Naive thymus-derived CD8-positive, alpha-beta T cell (primary cell): ENCODE data around the gene SLC28A2. TPM values are rescaled to one million over a fixed set of nuclear protein-coding genes. Genes with fewer than 3 reads are reported as not detected.
A peak's percentile ranks its signal among the peaks of the same experiment; 100 is the strongest.

Experiments used
- ATAC-seq, 2 donors: fragments of 150-1000 bp; cut with Tn5 transposase in 1 of 2; sonication (Bioruptor Pico), chemical (Tn5 transposase) in 1 of 2; 1 replicate in 1 of 2; 2 replicates in 1 of 2; pipeline ENCODE4 v1.10.0; 2021; ENCODE audit warnings: mild to moderate bottlenecking in 2 of 2, moderate library complexity in 2 of 2
- POLR2A ChIA-PET: fragments of 350-600 bp; sonication (Branson Sonifier 250); formaldehyde crosslinking; loops from one replicate; lab custom pipeline; 2021; ENCODE audit warnings: antibody characterized with exemption; lab: Charles Lee
- DNase-seq, 10 donors: peaks; one replicate each; pipeline versions ENCODE4 v3.0.0 to v3.0.0-alpha.2; 2020 to 2022
- H3K27ac Mint-ChIP-seq, 10 donors: one replicate each; pipeline ENCODE4 v1.8.0; 2020 to 2022; ENCODE audit warnings: mild to moderate bottlenecking in 10 of 10, mixed read lengths in 10 of 10, moderate library complexity in 4 of 10, inconsistent platforms in 1 of 10
- H3K27me3 Mint-ChIP-seq, 5 donors: one replicate each; pipeline ENCODE4 v1.8.0; 2021 to 2022; ENCODE audit warnings: mixed read lengths in 5 of 5
- H3K36me3 Mint-ChIP-seq, 3 donors: one replicate each; pipeline ENCODE4 v1.8.0; 2020 to 2022; ENCODE audit warnings: mixed read lengths in 3 of 3, mild to moderate bottlenecking in 2 of 3, inconsistent platforms in 1 of 3
- H3K4me1 Mint-ChIP-seq, 4 donors: one replicate each; pipeline ENCODE4 v1.8.0; 2021 to 2022; ENCODE audit warnings: mixed read lengths in 4 of 4
- H3K4me3 Mint-ChIP-seq, 10 donors: one replicate each; pipeline ENCODE4 v1.8.0; 2020 to 2022; ENCODE audit warnings: mild to moderate bottlenecking in 10 of 10, mixed read lengths in 10 of 10, moderate library complexity in 6 of 10, inconsistent platforms in 1 of 10
- H3K9me3 Mint-ChIP-seq, 9 donors: one replicate each; pipeline ENCODE4 v1.8.0; 2020 to 2022; ENCODE audit warnings: mixed read lengths in 9 of 9, mild to moderate bottlenecking in 3 of 9, inconsistent platforms in 1 of 9, moderate library complexity in 1 of 9
- polyA plus RNA-seq, 3 donors: library from polyadenylated mRNA; unstranded; fragments of 300-500 nt; fragmentation: Illumina TruSeq; gene quantifications; one replicate each; pipeline ENCODE4 v1.2.3, GENCODE V29; 2021
- total RNA-seq, 8 experiments: library from RNA in 2 of 8; stranded (reverse) in 2 of 8; gene quantifications; one replicate each; pipeline ENCODE4 v1.2.3 and lab custom pipeline; 2021 to 2026

The SLC28A2 gene
- total RNA-seq: not detected
- not detected for polyA plus RNA-seq
- total RNA-seq (lab: John Stamatoyannopoulos, UW): 0 to 0.09 (median 0) reads per million in 6 experiments

GRCh38 chr15:45251888-45252287, at the start of gene SLC28A2:
Gene SLC28A2 (plus strand): TSS chr15:45252234. CDS start chr15:45253216, 982 bp downstream.
- Mint-ChIP-seq H3K27me3 (peaks cover 0 to 3% (median 0%) of the 10 kb centered on the region in 5 donors), H3K4me1 (no peaks in the 10 kb centered on the region), H3K36me3 (peaks cover 0 to 23% (median 6%) of the 10 kb centered on the region in 3 donors), H3K9me3 (peaks cover 0 to 16% (median 9%) of the 10 kb centered on the region in 9 donors), H3K4me3 (no peak within 1 kb of the TSS), H3K27ac (no peak within 1 kb of the TSS)
- DNase-seq (no peak), ATAC-seq (no peak)
- POLR2A ChIA-PET: no interaction called here

DNA sequence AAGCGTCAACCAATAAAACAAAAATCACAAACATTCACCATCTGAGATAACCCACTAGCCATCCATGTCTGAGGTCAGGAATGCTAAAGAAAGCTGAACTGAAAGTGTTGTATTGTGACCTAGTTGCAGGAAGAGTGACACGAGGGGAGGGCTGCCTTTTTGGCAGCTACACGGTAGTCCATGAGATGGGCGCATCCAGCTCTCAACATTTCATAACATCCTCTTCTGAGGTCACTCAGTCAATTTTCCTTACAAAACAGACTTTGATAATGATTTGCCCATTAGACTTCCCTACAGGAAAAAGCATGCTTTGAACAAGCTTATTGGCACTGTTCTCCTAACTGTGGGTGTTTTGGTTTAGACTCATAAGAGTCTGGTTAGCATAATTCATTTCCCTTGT, 48.9 kb upstream of the SLC28A2 start:
- Mint-ChIP-seq H3K36me3 (no peaks in the 10 kb centered on the region), H3K4me3 (no peak overlapping the region), H3K27me3 (peaks cover 3 to 19% (median 7%) of the 10 kb centered on the region in 5 donors), H3K4me1 (peaks cover 8 to 18% (median 15%) of the 10 kb centered on the region in 4 donors), H3K27ac (peak overlapping the region in 1 of 10 donors; percentile 7), H3K9me3 (peaks cover 0 to 5% (median 0%) of the 10 kb centered on the region in 9 donors)
- no peak for DNase-seq
- POLR2A ChIA-PET: interaction anchor here (0.7 to 1.1 kb wide), 3 partner anchors 40 to 199 kb away, joined by 3 to 5 read pairs (median 4); a partner anchor contains a TSS
- ATAC-seq: no peak

DNA sequence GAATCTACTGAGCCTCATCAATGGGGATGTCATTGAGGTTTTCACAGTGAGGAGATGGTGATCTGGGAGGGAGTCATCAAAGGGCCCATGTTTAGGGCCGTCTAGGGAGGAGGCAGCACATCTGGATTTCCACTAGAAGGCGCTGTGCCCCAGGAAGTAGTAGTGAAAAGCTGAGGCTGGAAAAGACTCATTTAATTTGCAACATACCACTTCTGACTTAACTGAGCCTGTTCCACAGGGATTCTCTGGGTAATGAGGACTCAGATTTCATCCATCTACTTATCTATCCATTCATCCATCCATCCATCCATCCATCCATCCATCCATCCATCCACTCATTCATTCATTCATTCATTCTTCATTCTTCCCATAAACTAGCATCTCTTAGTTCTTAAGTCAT, 46.8 kb upstream of the SLC28A2 start:
- peaks cover 5 to 23% (median 11%) of the 10 kb centered on the region in 5 donors for H3K27me3 Mint-ChIP-seq
- H3K4me3 Mint-ChIP-seq: no peak overlapping the region
- ATAC-seq: no peak
- H3K4me1 Mint-ChIP-seq: peaks cover 3 to 8% (median 4%) of the 10 kb centered on the region in 4 donors
- H3K27ac Mint-ChIP-seq: peak overlapping the region in 2 of 10 donors; percentile 40 to 86
- peak in 9 of 10 donors; percentile 29 to 72 (median 47) for DNase-seq
- H3K9me3 Mint-ChIP-seq: no peaks in the 10 kb centered on the region
- no peaks in the 10 kb centered on the region for H3K36me3 Mint-ChIP-seq
- POLR2A ChIA-PET: interaction anchor here (1.3 kb wide), 1 partner anchor 17 kb away, joined by 4 read pairs; the partner anchor contains the start of gene SHF

GRCh38 chr15:45212493-45212892, 39.5 kb upstream of the SLC28A2 start:
- no peak for ATAC-seq
- Mint-ChIP-seq H3K36me3 (no peaks in the 10 kb centered on the region), H3K27ac (no peak overlapping the region), H3K27me3 (peaks cover 2 to 11% (median 6%) of the 10 kb centered on the region in 5 donors), H3K4me3 (no peak overlapping the region), H3K4me1 (no peaks in the 10 kb centered on the region), H3K9me3 (no peaks in the 10 kb centered on the region)
- no peak for DNase-seq
- POLR2A ChIA-PET: interaction anchor here (1.2 to 2.7 kb wide), 2 partner anchors 11 to 67 kb away, joined by 3 to 7 read pairs; no protein-coding TSS in a partner anchor

DNA sequence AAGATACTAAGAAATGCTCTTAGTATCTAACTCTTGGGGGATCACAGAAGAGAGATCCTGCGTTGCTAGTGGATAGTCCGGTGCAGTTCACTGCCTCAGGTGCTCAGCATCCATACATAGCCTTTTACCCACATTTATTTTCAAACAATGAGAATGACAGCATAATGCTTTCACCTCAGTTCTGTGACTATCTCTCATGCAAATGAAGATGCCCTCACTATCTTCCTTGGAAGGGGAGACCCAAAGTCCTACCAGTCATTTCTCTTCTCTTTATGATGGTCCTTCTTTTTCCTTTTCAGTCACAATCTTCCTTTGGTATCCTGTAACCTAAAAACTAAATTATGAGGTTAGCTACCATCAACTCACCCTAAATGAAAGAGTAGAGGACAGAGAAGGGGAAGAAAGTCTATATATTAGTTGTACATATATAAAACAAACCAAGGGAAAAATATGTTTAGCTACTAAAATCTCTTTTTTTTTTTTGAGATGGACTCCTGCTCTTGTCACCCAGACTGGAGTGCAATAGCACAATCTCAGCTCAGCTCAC, 30.9 kb upstream of the SLC28A2 start:
- H3K4me3 Mint-ChIP-seq: no peak overlapping the region
- H3K27me3 Mint-ChIP-seq: peaks cover 16 to 43% (median 19%) of the 10 kb centered on the region in 5 donors
- ATAC-seq: no peak
- POLR2A ChIA-PET: no interaction called here
- H3K4me1 Mint-ChIP-seq: peaks cover 0 to 1% (median 0%) of the 10 kb centered on the region in 4 donors
- no peak for DNase-seq
- peaks cover 0 to 1% (median 0%) of the 10 kb centered on the region in 3 donors for H3K36me3 Mint-ChIP-seq
- no peak overlapping the region for H3K27ac Mint-ChIP-seq
- no peaks in the 10 kb centered on the region for H3K9me3 Mint-ChIP-seq

DNA sequence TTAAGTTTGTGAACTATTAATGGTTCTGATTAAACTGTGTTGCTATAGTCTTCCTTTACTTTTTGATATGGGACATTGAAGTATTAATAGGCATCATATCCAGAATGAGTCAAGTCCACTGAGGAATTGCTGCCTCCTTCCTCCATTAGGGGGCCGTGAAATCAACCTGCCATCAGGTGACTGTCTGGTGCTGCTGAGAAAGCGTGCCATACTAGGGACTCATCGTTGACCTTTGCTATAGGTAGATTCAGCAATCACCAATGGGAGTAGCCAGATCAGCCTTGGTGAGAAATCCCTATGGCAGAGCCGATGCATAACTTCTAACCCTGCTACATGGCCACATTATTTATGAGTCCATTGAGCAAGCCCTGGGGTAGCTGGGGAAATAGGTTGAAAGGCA, 30.1 kb upstream of the SLC28A2 start:
- Mint-ChIP-seq H3K9me3 (no peaks in the 10 kb centered on the region), H3K36me3 (peaks cover 0 to 1% (median 0%) of the 10 kb centered on the region in 3 donors), H3K27me3 (peaks cover 17 to 43% (median 19%) of the 10 kb centered on the region in 5 donors), H3K4me3 (no peak overlapping the region), H3K4me1 (peaks cover 0 to 1% (median 0%) of the 10 kb centered on the region in 4 donors), H3K27ac (no peak overlapping the region)
- POLR2A ChIA-PET: interaction anchor here (1.6 kb wide), 1 partner anchor 22 kb away, joined by 4 read pairs; no protein-coding TSS in a partner anchor
- ATAC-seq (no peak), DNase-seq (no peak)

DNA sequence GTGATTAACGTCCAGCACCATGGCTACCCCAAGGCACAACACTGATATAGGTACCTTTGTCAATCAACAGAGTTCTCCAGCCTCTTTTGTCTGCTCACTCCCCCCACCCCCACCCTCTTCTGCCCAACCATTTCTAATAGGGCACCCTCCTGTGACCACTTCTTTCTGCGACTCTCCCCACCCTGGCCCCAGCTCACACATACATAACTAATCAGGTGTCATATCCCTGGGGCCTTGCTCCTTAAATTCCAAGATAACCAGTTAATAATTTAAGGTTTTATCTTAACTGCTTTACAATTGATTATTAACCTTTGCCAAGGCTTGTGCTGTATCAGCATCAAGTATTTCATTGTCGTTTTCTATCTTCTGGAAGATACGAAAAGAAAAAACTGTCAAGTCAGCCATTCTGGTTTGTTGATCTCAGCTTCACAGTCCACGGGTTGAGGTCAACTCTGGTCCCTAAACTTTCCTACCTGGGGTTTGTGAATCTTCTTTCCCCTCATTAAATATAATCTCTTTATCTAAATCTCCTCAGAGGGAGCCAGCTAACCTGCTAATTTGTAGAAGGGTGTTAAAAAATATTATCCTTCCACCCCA, 27.3 kb upstream of the SLC28A2 start:
- Mint-ChIP-seq H3K4me1 (peaks cover 0 to 1% (median 0%) of the 10 kb centered on the region in 4 donors), H3K27me3 (peaks cover 17 to 43% (median 18%) of the 10 kb centered on the region in 5 donors), H3K4me3 (no peak overlapping the region), H3K27ac (no peak overlapping the region), H3K9me3 (no peaks in the 10 kb centered on the region), H3K36me3 (peaks cover 0 to 1% (median 0%) of the 10 kb centered on the region in 3 donors)
- POLR2A ChIA-PET: no interaction called here
- DNase-seq: no peak
- no peak for ATAC-seq

GRCh38 chr15:45225506-45226273, 26.3 kb upstream of the SLC28A2 start:
- no peak overlapping the region for H3K4me3 Mint-ChIP-seq
- DNase-seq (no peak), ATAC-seq (no peak)
- no peak overlapping the region for H3K27ac Mint-ChIP-seq
- H3K27me3 Mint-ChIP-seq: peaks cover 15 to 42% (median 17%) of the 10 kb centered on the region in 5 donors
- peaks cover 0 to 1% (median 0%) of the 10 kb centered on the region in 3 donors for H3K36me3 Mint-ChIP-seq
- H3K4me1 Mint-ChIP-seq: peaks cover 0 to 1% (median 0%) of the 10 kb centered on the region in 4 donors
- POLR2A ChIA-PET: no interaction called here
- no peaks in the 10 kb centered on the region for H3K9me3 Mint-ChIP-seq

DNA sequence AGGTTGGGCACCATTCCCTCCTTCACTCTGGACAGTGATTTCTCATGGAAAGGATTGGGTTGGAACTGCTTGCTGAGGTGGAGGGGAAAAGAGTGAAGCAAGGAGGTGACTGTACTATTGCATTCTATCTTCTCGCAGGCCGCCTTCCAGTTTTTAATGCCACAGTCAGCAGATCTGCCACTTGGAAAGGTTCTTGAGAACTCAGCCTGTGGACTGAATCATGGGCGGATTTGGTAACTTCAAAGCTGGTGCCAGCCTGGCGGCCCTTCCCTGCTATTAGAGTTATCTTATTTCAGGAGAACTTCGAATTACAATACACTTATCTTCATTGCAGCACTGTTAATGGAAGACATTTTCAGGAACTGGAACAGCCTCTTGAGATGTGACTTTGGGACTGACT, 23.1 kb upstream of the SLC28A2 start:
- H3K4me1 Mint-ChIP-seq: no peaks in the 10 kb centered on the region
- peaks cover 0 to 21% (median 6%) of the 10 kb centered on the region in 9 donors for H3K9me3 Mint-ChIP-seq
- no peak overlapping the region for H3K27ac Mint-ChIP-seq
- H3K4me3 Mint-ChIP-seq: no peak overlapping the region
- POLR2A ChIA-PET: no interaction called here
- DNase-seq (no peak), ATAC-seq (no peak)
- H3K27me3 Mint-ChIP-seq: peaks cover 8 to 19% (median 9%) of the 10 kb centered on the region in 5 donors
- H3K36me3 Mint-ChIP-seq: peaks cover 0 to 6% (median 2%) of the 10 kb centered on the region in 3 donors

DNA sequence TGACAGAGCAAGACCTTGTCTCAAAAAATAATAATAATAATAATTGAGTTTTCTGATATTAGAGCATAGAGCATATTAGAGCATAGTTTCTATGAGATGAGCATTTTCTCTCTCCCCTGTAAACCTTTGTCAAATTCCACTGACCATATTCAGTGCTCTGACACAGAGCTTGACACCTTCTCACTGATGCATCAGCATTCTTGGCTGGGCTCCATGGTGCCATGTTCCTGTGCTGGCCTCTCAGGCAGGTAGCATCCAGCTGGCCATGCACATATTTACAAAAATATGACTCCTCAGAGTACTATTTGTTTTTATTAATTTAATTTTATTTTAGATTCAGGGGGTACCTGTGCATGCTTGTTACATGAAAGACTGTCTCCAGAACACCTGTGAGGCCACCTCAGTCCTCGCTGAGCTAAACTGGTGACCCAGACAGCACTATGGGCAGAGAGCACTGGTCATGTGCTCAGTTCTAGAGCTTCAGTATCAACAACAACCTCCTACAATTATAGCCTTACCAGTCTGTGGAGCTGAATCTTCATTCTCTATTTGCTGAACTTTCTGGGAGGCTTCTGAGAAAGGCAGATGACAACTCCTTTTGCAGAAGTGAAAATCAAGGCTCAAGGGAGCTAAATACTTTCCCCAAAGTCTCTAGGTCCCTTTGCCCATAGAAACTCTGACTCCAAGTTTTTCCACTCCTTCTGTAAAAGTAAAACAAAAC, 21.6 kb upstream of the SLC28A2 start:
- no peak for DNase-seq
- Mint-ChIP-seq H3K27ac (no peak overlapping the region), H3K27me3 (peaks cover 8 to 10% (median 8%) of the 10 kb centered on the region in 5 donors), H3K4me1 (no peaks in the 10 kb centered on the region), H3K9me3 (peaks cover 0 to 36% (median 6%) of the 10 kb centered on the region in 9 donors), H3K36me3 (peaks cover 2 to 12% (median 2%) of the 10 kb centered on the region in 3 donors), H3K4me3 (no peak overlapping the region)
- ATAC-seq: no peak
- POLR2A ChIA-PET: no interaction called here

- Mint-ChIP-seq H3K27ac (no peak overlapping the region), H3K4me3 (no peak overlapping the region), H3K4me1 (no peaks in the 10 kb centered on the region)
These were observed 20.9 kb upstream of the SLC28A2 start for GRCh38 chr15:45231132-45231531.

More at GRCh38 chr15:45231132-45231531, 20.9 kb upstream of the SLC28A2 start:
- POLR2A ChIA-PET: no interaction called here
- H3K27me3 Mint-ChIP-seq: peaks cover 8 to 9% (median 8%) of the 10 kb centered on the region in 5 donors
- DNase-seq: no peak
- peaks cover 0 to 43% (median 11%) of the 10 kb centered on the region in 9 donors for H3K9me3 Mint-ChIP-seq
- ATAC-seq: no peak
- H3K36me3 Mint-ChIP-seq: peaks cover 2 to 19% (median 6%) of the 10 kb centered on the region in 3 donors
